Measurements from ENCODE around the gene OSBPL10.
"Not testable (repeated sequence)": the region's sequence is repeated elsewhere in the genome, so short reads cannot be mapped to it uniquely, and the experiment has no call there.

Gene OSBPL10

GRCh38 chr3:31699309-31699953, 281.6 kb downstream of the OSBPL10 start:
- no peak for DNase-seq (ENCODE audit: low read depth)

DNA sequence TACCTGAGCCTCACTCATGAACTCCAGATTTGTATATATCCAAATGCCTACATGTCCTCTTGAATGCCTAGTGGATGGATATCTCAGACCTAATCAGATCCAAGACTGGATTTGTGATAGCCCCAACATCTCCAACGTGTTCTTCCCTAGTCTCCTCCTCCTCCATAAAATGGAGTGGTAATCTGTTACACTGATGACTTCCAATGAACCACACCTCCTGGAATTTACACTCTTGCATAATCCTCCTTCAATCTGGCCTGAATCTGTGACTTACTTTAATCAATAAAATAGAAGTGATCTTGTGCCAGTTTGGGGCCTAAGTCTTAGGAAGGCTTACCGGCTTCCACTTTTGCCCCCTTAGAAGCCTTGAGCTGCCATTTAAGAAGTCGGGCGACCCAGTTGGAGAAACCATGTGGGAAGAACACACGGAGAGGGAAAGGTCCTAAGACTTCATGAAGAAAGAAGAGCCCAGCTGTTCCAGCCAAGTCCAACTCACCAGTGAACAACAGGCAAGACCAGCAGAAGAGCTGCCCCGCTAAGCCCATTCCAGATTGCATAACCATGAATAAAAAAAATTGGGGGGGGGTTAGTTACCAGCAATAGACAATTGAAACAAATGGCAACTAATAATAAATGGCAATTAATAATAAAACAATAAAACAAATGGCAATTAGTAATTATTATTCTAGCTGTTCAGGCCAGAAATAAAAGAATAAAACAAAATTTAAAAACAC, 284.1 kb downstream of the OSBPL10 start:
- no peak for DNase-seq (ENCODE audit: low read depth)

DNA sequence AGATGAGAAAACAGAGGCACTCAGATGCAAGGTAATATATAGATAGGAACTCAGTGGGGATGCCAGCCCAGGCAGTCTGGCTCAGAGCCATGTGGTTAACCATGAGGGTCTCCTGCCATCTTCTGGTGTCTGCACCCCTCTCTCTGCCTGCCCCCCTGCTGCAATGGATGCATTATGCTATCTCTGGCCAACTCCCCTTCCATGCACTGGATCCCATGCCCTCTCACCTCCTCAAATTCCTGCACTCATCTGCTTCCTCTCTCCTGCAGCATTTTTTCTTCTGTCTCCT, 285.1 kb downstream of the OSBPL10 start:
- no peak for DNase-seq (ENCODE audit: low read depth)

DNA sequence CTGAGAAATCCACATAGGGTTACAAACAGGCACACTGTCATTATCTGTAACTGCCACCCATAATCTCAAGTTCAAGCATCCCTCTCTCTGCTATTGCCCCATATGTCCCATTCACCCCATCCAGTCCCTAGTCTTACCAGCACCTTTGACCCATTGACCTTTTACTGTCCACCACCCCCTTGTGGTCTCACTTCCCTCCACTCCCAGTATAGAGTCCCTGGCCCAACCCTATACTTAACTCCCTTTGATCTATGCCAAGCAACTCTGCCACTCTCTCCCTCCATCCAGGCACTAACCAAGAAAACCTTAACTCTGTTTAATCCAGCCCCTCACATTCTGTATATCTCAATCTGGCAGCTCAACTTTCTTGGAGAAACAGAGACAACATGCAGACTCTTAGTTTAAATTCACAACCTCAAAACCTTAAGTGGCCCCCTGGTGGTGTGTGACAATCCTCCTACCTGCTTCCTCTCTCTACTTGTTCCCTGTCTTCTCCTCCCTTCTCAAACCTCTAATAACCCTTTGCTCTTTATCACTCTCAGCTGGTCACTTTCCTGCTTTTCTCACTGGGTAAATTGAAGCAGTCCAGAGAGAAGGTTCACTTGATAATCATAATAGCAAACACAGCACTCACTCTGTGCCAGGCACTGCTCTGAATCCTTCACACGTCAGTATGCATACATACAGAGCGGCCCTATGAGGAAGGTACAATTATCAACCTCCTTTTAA, 285.6 kb downstream of the OSBPL10 start:
- DNase-seq (ENCODE audit: low read depth) = no peak

DNA sequence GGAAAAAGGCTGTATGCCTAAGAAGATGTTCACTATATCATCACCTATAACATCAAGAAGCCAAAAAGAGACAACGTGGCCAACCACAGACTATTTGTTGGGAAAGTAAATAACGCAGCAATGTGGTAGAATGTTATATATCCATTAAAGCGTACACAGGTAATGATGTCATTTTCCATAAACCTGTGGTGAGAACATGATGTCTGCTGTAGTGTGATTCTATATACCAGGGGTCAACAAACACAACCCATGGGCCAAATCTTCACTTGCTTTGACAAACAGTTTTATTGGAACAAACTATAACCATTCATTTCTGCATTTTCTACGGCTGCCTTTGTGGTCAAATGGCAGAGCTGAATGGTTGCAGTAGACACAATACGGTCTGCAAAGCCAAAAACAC, 287.7 kb downstream of the OSBPL10 start:
- no peak for DNase-seq (ENCODE audit: low read depth)

GRCh38 chr3:31692751-31693150, 288.3 kb downstream of the OSBPL10 start:
- DNase-seq (ENCODE audit: low read depth) = no peak

DNA sequence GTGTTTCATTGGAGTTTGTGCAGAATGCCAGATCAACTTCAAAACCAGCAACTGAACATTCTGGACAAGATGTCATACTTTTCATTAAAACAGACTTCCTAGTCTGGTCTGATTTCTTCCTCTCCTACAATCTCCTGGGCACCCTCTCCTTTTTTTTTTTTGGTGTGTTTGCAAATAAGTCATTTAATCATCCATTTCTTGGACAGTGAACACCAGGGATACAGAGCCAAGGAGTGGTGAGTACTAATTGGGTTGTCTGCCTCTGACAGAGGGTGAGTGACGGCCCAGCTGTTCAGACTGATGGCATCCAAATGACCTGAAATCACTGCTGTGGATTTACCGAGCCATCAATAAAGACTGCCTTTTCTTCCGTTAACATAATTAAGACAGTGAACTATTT, 290.3 kb downstream of the OSBPL10 start:
- DNase-seq (ENCODE audit: low read depth) = no peak

DNA sequence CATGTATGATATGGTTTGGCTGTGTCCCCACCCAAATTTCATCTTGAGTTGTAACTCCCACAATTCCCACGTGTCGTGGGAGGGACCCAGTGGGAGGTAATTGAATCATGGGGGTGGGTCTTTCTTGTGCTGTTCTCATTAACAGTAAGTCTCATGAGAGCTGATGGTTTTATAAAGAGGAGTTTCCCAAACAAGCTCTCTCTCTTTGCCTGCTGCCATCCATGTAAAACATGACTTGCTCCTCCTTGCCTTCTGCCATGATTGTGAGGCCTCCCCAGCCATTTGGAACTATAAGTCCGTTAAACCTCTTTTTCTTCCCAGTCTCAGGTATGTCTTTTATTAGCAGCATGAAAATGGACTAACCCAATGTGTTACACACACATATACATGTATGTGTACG, 291.5 kb downstream of the OSBPL10 start:
- DNase-seq (ENCODE audit: low read depth) = not testable (repeated sequence)

GRCh38 chr3:31688984-31689383, 292.1 kb downstream of the OSBPL10 start:
- DNase-seq (ENCODE audit: low read depth) = no peak

- no peak for DNase-seq (ENCODE audit: low read depth)
Measured at GRCh38 chr3:31687020-31687802, 293.9 kb downstream of the OSBPL10 start.

DNA sequence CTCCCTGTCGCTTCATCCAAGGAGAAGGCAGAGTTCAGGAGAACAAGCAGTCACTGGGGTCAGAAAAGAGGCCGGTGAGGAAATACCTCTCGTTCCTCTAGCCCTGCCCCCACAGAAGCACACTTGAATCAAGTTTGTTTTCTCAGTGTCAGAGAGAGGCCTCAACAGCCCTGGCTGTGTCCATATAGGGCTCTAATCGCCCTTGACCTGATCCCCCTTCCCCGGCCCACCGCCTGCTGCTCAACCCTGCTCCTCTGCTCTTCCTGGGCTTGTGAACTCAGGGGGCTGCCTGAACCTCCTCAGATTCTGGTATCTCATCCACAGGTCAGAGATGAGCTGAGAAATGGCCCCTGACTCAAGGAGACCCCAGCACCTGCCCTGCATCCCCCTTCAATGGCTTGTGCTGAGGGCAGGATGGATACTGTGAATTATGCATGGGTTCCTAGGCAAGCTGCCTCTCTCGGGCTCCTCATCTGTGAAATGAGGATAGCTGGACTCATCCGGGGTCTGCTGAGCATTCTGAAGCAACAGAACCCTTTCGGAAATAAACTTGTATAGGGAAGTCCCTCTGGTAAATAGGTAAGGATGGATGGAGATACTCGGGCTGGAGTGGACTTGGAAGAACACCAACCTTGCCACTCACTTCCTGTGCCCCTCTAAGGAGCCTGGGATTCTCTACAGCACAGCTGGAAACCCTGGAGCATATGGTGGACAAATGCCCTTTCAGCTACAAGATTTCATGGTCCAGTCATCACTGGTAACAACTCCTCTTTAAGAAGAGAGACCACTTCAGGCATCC, 300.8 kb downstream of the OSBPL10 start:
- DNase-seq (ENCODE audit: low read depth) = no peak

- no peak for DNase-seq (ENCODE audit: low read depth)
Measured at GRCh38 chr3:31676556-31676955, 304.5 kb downstream of the OSBPL10 start.

GRCh38 chr3:31673950-31674349, 307.1 kb downstream of the OSBPL10 start:
- DNase-seq (ENCODE audit: low read depth) = no peak

GRCh38 chr3:31671976-31672375, 309.1 kb downstream of the OSBPL10 start:
- DNase-seq (ENCODE audit: low read depth) = no peak

GRCh38 chr3:31671451-31671850, 309.6 kb downstream of the OSBPL10 start:
- DNase-seq (ENCODE audit: low read depth) = no peak

DNA sequence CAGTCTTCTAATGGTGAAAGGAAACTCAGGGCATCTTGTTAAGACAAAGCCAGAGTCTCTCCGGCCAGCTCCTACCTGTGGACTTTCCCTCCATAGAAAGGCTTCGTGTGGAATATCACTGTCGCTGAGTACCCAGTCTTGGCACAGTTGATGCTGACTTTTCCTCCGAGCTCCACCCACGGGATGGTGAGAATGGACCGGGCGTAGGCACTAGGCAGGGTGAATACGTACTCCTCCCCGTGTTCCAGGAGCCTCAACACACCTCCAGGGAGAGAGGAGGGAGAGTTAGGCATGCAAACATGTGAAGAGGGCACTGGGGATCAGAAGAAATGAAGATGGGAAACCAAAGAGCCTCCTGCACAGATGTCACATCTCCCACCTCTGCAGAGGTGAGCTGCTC, 310.3 kb downstream of the OSBPL10 start:
- no peak for DNase-seq (ENCODE audit: low read depth)

- no peak for DNase-seq (ENCODE audit: low read depth)
Measured at GRCh38 chr3:31670136-31670535, 310.9 kb downstream of the OSBPL10 start.

DNA sequence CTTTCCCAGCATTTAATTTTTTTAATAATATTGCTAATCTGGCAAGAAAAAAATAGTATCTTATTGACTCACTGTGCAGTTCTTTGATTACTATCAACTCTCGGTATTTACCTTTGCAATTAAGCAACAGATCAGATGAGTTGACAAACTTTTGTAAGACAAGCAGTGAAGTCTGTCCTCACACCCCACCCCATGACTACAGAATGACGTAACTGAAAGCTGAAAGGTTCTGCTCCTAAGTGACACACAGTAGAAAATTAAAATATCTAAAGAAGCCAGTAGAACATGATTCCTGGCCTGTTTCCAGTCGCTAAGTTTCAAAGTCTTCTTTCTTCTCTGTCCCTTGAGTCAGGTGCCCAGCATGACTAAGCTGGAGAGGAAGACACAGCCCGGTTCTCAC, 312.8 kb downstream of the OSBPL10 start:
- no peak for DNase-seq (ENCODE audit: low read depth)

DNA sequence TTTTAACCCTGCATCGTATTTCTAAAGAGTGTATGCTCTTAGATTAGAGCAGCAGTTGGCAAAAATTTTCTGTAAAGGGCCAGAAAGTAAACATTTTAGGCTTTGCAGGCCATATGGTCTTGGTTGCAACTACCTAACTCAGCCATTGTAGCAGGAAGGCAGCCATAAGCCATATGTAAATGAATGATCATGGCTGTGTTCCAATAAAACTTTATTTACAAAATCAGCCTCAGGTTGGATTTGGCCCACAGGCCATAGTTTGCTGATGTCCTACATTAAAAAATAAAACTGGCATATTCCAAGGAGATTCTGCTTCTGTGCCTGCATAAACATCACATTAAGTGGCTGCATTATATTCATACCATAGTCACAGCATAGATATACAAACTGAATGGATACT, 313.5 kb downstream of the OSBPL10 start:
- no peak for DNase-seq (ENCODE audit: low read depth)

- no peak for DNase-seq (ENCODE audit: low read depth)
Measured at GRCh38 chr3:31664031-31664430, 317.0 kb downstream of the OSBPL10 start.

- DNase-seq (ENCODE audit: low read depth) = no peak
Measured at GRCh38 chr3:31661993-31662670, 318.9 kb downstream of the OSBPL10 start.
